HG02943 (cell line): ENCODE results near the gene SSTR1.

Experiments used
- ATAC-seq: cut with Tn5 transposase; IDR thresholded peaks from one replicate; pipeline ENCODE4 v1.9.1; 2021; ENCODE audit warnings: mild to moderate bottlenecking, low read depth, moderate library complexity; ENCODE audit not compliant: unreplicated experiment

Gene SSTR1

GRCh38 chr14:38201137-38201828 is 6.4 kb upstream of the SSTR1 start:
- ATAC-seq: no peak

GRCh38 chr14:38202444-38203191 is 5.1 kb upstream of the SSTR1 start:
- ATAC-seq: no peak

GRCh38 chr14:38203929-38204718 is 3.6 kb upstream of the SSTR1 start:
- no peak for ATAC-seq

GRCh38 chr14:38204719-38205115 is 3.0 kb upstream of the SSTR1 start:
- ATAC-seq: no peak

GRCh38 chr14:38205119-38205813 is 2.4 kb upstream of the SSTR1 start:
- ATAC-seq: no peak

- ATAC-seq: no peak
These were observed 1.6 kb upstream of the SSTR1 start for GRCh38 chr14:38205949-38206665.

GRCh38 chr14:38206689-38207376 is 871 bp upstream of the SSTR1 start:
- ATAC-seq: no peak

GRCh38 chr14:38207377-38207735 is 348 bp upstream of the SSTR1 start:
- ATAC-seq: no peak

GRCh38 chr14:38208618-38209562 is 1.2 kb downstream of the SSTR1 start:
- ATAC-seq: no peak

- no peak for ATAC-seq
These were observed 2.2 kb downstream of the SSTR1 start for GRCh38 chr14:38209572-38210557.

GRCh38 chr14:38210587-38211216 is 3.0 kb downstream of the SSTR1 start:
- ATAC-seq: no peak

GRCh38 chr14:38211255-38211735 is 3.6 kb downstream of the SSTR1 start:
- no peak for ATAC-seq

- ATAC-seq: no peak
These were observed 4.4 kb downstream of the SSTR1 start for GRCh38 chr14:38212111-38212510.

- no peak for ATAC-seq
These were observed 5.3 kb downstream of the SSTR1 start for GRCh38 chr14:38213001-38213400.

- ATAC-seq: no peak
These were observed 9.8 kb downstream of the SSTR1 start for GRCh38 chr14:38217553-38217952.

- no peak for ATAC-seq
These were observed 13.4 kb downstream of the SSTR1 start for GRCh38 chr14:38221077-38221476.

GRCh38 chr14:38224338-38224737 is 16.6 kb downstream of the SSTR1 start:
- ATAC-seq: no peak
